NCI-H1436 (cell line): ENCODE data around the gene DEFB119.
"Not testable (repeated sequence)": the region's sequence is repeated elsewhere in the genome, so short reads cannot be mapped to it uniquely, and the experiment has no call there.

Source experiments
- DNase-seq: peaks from one replicate; lab custom pipeline; 2025; lab: John Stamatoyannopoulos, UW

The DEFB119 gene, protein sequence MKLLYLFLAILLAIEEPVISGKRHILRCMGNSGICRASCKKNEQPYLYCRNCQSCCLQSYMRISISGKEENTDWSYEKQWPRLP

DNA sequence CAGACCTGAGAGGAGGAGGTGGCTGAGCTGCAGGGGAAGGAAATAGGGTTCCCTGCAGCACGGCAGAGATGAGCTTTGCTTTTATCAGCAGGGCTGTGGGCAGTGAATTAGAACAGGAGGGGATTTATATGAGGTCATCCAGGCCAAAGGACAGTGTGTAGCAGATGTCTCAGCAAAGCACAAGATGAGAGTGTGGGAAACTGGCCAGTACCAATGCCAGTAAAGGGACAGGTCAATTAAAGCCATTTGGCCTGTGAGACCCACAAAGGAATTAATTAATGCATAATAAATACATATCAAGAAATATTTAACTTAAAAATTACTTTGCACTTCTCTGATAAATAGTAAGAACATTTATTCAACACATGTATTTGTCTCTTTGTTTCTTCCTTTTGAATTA, at the start of gene DEFB119:
DEFB119 (minus strand) TSS at position 101 of the 400 bp plus-strand sequence. CDS start 107 bp downstream, outside the sequence.
- no peak for DNase-seq

DNA sequence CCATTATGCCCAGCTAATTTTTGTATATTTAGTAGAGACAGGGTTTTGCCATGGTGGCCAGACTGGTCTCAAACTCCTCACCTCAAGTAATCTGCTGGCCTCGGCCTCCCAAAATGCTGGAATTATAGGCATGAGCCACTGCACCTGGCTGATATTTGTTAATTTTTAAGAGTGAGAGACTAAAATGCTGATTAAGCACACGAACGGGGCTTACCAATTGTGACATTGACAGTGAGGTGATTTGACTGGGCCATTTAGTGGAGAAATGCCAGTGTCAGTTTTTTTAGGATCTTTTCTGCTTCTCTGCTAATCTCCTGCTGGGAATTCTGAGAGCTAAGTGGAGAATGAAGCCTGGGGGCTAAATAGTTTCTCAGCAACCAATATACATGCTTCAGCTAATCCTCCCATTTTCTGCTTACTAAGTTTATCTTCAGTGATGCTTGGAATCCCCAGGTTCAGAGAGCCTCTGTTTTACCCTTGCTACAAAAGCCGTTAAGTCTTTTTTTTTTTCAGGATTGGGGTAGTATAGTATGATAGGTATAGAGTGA, 40.3 kb upstream of the DEFB119 start:
- DNase-seq = no peak

DNA sequence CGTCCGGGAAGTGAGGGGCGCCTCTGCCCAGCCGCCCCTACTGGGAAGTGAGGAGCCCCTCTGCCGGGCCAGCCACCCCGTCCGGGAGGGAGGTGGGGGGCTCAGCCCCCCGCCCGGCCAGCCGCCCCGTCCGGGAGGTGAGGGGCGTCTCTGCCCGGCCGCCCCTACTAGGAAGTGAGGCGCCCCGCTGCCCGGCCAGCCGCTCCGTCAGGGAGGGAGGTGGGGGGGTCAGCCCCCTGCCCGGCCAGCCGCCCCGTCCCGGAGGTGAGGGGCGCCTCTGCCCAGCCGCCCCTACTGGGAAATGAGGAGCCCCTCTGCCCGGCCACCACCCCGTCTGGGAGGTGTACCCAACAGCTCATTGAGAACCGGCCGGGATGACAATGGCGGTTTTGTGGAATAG, 37.2 kb upstream of the DEFB119 start:
- not testable (repeated sequence) for DNase-seq

DNA sequence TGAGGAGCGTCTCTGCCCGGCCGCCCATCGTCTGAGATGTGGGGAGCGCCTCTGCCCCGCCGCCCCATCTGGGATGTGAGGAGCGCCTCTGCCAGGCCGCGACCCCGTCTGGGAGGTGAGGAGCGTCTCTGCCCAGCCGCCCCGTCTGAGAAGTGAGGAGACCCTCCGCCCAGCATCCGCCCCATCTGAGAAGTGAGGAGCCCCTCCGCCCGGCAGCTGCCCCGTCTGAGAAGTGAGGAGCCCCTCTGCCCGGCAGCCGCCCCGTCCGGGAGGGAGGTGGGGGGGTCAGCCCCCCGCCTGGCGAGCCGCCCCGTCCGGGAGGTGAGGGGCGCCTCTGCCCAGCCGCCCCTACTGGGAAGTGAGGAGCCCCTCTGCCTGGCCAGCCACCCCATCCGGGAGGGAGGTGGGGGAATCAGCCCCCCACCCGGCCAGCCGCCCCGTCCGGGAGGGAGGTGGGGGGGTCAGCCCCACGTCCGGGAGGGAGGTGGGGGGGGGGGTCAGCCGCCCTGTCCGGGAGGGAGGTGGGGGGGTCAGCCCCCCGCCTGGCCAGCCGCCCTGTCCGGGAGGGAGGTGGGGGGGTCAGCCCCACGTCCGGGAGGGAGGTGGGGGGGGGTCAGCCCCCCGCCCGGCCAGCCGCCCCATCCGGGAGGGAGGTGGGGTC, 36.6 kb upstream of the DEFB119 start:
- not testable (repeated sequence) for DNase-seq

DNA sequence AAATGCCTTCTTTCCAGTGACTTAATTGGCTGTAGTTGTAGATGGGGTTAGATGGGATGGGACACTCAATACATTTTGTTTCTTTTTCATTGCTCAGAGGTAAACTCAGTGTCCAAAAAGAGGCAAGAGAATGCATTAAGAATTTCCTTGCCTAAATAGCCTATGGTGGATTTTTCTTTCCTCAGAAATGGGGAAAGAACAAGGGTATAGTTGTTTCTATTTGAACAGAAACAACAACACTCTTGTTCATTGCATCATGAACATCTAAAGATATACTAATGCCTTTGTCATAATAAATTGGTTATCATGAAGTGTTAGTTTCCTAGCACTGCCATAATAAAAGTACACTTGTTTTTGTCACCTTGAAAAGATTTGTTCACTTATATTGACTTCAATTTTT, 35.4 kb upstream of the DEFB119 start:
- no peak for DNase-seq

DNA sequence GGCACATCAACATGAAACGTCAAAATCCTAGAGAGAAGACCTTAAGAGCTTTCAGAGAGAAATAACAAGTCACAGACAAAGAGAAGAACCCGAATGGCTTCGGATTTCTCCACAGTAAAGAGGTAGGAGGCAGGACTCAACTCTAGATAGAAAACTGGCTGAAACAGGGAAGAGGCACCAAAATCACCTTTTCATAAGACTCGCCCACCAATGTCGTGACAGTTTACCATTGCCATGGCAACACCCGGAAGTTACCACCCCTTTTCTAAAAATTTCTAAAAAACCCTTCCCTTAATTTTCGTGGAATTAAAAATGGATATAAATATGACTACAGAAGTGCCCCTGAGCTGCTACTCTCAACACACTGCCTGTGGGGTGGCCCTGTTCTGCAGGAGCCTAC, 27.9 kb upstream of the DEFB119 start:
- DNase-seq = no peak

DNA sequence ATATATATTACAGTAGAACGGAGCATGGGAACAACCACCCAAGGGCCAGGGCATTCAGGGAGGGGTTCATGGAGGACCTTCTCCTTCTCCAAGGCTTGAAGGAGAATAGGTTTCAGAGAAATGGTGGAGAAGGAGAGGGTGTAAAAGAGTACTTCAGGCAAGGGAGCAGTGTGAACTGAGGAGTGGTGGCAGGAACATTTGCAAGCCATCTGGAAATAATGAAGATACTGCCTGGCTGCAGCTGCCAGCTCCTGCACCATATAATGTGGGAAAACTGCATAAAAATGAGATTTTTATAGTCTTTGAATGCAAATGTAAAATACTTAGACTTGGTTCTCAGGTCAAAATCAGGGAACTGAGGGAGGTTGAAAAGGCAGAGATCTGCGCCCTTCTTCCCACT, 25.3 kb upstream of the DEFB119 start:
- DNase-seq = no peak

DNA sequence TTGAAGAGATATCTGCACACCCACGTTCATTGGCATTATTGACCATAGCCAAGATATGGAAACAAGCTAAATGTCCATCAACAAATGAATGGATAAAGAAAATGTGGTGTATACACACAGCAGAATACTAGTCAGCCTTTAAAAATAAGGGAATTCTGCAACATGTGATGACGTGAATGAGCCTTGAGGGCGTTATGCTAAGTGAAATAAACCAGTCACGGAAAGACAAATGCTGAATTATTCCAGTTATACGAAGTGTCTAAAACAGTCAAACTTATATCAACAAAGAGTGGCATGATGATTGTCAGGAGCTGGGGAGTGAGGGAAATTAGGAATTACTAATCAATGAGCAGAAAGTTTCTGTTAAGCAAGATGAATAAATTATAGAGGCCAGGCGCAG, 24.0 kb upstream of the DEFB119 start:
- no peak for DNase-seq

DNA sequence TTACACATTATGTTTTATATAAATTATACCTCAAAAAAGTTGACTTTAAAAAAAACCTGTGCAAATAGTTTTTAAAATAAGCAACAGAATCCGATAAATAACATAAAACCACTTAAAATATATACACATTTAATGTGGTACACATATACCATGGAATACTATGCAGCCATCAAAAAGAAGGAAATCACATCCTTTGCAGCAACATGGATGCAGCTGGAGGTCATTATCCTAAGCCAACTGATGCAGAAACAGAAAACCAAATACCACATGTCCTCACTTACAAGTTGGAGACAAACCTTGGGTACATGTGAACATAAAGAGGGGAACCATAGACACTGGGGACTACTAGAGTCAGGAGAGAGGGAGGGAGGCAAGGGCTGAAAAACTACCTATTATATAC, 19.6 kb upstream of the DEFB119 start:
- DNase-seq = no peak

DNA sequence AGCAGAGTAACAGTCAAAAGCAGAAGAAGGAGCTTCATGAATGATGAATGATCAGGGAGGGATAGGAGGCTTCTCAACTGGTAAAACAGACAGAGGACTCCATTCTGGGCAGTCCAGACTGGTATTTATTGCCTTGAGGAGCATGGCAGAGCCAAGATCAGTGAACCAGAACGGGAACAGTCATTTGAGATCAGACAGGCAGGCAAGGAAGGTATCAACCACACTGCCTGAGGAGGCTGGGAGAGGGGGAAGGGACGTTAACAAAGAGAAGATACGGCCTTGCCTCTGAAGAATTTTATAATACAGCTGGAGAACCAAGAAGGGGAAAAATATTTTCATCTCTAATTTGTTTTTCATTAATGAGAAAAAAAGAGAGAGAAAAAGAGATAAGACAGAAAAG, 15.7 kb upstream of the DEFB119 start, which contains the start of gene DEFB121:
DEFB121 (minus strand) TSS at position 101 of the 400 bp plus-strand sequence; CDS start at position 38, 63 bp downstream.
- no peak for DNase-seq

DNA sequence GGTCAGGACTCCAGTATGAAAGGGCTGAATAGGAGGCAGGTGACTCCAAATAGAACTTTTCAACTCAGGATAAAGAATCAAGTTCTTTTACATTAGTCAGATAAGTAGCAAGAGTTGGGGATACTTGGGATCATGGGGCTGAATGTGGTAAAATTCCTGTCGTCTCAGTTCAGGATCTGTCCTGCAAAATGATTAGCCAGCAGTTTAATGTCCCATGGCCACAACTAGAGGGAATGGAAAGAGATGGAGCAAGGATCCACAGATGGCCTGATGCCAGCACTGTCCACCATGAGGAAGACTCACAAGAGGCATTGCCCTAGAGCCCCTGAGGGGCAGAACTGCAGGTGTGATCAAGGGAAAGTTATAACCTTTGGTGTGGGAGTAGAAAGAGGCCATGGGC, 13.5 kb upstream of the DEFB119 start:
- DNase-seq = no peak

DNA sequence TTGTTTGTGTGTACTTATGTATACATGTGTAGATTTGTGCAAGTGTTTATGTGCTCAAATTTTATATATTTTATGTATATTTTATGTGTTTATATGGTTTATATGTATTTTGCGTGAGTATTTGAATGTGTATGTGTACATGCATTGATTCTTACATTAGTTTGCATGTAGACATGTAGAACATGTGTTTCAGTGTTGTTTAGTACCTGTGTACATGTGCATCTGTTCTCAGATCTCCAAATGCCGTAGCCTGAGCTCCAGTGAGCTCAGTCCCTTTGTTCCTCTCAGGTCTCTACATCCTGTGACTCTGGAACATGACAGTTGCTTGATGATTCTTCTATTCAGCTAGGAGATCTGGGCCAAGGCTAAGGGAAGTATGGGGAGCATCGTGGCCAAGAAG, 4.5 kb upstream of the DEFB119 start:
- no peak for DNase-seq

DNA sequence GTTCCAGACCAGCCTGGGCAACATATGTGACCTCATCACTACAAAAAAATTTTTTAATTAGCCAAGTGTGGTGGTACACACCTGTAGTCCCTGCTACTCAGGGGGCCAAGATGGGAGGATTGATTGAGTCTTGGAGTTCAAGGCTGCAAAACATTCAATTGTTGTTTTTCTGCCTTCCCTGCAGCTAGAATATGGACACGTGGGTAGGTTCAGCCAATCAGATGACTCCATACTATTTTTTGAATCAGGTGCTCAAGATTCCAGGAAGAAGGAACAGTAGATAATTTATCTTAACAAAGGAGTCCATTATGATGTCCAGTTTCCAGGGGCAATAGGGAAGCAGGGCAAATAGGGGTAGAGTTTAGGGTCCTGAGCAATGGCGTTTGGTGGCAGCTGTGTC, 2.4 kb upstream of the DEFB119 start:
- no peak for DNase-seq

DNA sequence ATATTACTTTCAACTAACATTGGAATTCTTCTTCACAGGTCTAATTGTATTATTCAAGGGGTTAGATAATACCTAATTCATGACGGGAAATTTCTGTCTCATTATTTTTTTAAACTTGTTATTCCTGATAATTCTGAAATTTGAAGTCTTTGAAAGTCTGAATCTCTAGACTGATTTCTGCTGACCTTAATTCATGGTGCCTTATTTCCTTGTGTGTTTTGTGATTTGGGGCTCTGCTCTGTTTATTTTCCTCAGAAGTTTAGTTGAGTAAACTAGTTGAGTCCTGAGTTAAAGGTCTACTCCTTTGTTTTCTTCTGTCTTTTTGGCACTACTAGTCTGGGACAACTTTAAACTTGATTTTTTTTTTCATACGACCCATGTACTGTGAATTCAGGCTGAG, 16.0 kb downstream of the DEFB119 start:
- DNase-seq = no peak

DNA sequence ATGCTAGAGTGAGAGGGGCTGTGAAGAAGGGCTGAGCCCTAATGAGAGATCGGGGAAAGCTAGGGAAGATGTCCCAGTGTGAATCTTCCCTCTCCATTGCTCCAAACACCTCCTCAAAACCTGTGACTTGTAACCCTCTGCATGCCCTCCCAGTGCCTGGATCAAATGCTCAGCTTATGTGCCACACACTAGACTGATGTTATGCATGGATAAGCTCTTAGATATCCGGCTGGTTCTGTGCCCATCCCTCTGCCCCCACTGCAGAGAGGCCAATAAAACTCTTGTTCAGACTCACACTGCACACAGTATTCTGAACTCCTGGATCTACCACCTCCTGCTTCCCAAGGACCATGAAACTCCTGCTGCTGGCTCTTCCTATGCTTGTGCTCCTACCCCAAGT, 22.1 kb downstream of the DEFB119 start, which contains the start of gene DEFB118:
DEFB118 (plus strand) TSS at position 301 of the 400 bp plus-strand sequence; CDS start at position 351, 50 bp downstream.
- DNase-seq = no peak

DNA sequence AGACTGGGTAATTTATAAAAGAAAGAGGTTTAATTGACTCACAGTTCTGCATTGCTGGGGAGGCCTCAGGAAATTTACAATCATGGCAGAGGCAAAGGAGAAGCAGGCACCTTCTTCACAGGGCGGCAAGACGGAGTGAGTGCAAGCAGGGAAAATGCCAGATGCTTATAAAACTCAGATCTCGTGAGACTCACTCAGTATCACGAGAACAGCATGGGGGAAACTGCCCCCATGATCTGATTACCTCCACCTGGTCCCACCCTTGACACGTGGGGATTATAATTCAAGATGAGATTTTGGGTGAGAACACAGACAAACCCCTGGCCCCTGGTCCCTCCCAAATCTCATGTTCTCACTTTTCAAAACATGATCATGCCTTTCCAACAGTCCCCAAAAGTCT, 26.1 kb downstream of the DEFB119 start:
- DNase-seq = not testable (repeated sequence)

DNA sequence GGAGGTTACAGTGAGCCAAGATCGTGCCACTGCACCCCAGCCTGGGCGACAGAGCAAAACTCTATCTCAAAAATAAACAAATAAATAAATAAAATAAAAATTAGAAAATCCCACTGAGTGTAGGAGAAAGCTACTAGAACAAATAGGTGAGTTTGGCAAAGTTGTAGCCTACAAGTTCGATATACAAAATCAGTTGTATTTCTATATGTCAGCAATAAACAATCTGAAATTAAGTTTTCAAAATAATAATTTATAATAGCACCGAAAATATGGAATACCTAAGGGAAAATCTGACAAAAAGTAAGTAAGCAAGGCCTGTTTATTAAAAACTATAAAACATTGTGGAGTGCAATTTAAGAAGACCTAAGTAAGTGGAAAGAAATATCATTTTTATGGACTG, 27.1 kb downstream of the DEFB119 start:
- DNase-seq = no peak

DNA sequence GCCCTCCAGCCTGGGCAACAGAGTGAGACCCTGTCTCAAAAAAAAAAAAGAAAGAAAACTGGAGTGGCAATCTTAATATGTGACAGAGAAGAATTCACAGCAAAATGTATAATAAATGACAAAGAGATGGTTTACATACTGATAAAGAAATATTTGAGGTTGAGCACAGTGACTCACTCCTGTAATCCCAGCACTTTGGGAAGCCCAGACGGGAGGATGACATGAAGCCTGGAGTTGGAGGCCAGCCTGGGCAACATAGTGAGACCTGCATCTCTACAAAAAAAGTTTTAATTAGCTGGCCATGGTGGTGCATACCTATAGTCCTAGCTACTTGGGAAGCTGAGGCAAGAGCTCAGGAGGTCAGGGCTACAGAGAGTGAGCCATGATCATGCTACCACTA, 34.4 kb downstream of the DEFB119 start:
- DNase-seq = no peak

DNA sequence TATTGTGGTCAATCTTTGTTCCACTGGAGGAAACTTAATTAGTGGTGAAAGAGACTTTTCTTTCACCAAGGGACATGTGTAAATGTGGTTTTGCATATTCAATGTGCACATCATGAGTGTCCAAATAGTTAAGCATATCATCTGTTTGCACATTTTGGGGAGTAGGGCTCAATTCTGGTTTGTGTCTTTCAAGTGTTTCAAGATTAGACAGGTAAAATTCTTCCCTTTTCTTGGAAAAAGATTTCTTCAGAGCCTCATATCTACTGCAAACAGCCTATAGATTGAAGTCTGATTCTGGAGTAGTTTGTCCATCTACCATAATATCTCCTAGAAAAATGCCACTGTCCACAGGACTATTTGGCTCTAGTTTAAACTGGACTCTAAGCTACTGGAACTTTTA, 48.9 kb downstream of the DEFB119 start:
- no peak for DNase-seq

DNA sequence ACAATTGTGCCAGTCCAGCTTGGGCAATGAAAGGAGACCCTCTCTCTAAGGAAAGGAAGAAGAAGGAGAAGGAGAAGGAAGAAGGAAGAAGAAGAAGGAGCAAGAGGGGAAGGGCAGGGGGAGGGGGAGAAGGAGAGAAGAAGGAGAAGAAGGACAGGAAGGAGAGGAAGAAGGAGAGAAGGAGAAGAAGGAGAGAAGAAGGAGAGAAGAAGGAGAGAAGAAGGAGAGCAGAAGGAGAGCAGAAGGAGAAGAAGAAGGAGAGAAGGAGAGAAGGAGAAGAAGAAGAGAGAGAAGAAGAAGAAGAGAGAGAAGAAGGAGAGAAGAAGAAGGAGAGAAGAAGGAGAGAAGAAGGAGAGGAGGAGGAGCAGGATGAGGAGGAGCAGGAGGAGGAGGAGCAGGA, 59.5 kb downstream of the DEFB119 start:
- DNase-seq = no peak
